Common myeloid progenitor, CD34-positive (primary cell): ENCODE results near the gene CIBAR2.

Source experiments
- CTCF ChIA-PET: fragments of 350-600 bp; sonication (Branson Sonifier 250); formaldehyde crosslinking; loops from one replicate; lab custom pipeline; 2021; ENCODE audit warnings: antibody characterized with exemption; lab: Charles Lee
- POLR2A ChIA-PET: fragments of 350-600 bp; sonication (Branson Sonifier 250); formaldehyde crosslinking; loops from one replicate; lab custom pipeline; 2021; ENCODE audit warnings: antibody characterized with exemption; lab: Charles Lee
- DNase-seq, 3 donors: peaks; one replicate each; pipeline versions ENCODE4 v3.0.0 to v3.0.0-alpha.2; 2013
- H3K27ac ChIP-seq, 2 experiments: 1 replicate in 1 of 2; 2 replicates in 1 of 2; pipeline ENCODE4 v1.7.0; 2013; ENCODE audit warnings: inconsistent platforms in 2 of 2, low read length in 2 of 2, mild to moderate bottlenecking in 2 of 2, low read depth in 1 of 2, moderate library complexity in 1 of 2; ENCODE audit not compliant: severe bottlenecking in 2 of 2, insufficient read depth in 1 of 2, poor library complexity in 1 of 2
- H3K27me3 ChIP-seq, 5 experiments: replicated peaks in 2 of 5; 1 replicate in 3 of 5; 2 replicates in 2 of 5; pipeline versions ENCODE4 v1.6.1 to v1.7.0; 2013; ENCODE audit warnings: low read length in 4 of 5, mild to moderate bottlenecking in 2 of 5, moderate library complexity in 2 of 5, inconsistent platforms in 1 of 5; ENCODE audit not compliant: insufficient read depth in 5 of 5, control insufficient read depth in 4 of 5
- H3K36me3 ChIP-seq, 4 experiments: 1 replicate in 2 of 4; 2 replicates in 2 of 4; pipeline versions ENCODE4 v1.6.1 to v1.7.0; 2013; ENCODE audit warnings: low read length in 3 of 4, control low read depth in 1 of 4, mild to moderate bottlenecking in 1 of 4; ENCODE audit not compliant: control insufficient read depth in 4 of 4, insufficient read depth in 4 of 4
- H3K4me1 ChIP-seq, 4 experiments: 1 replicate in 3 of 4; 2 replicates in 1 of 4; pipeline versions ENCODE4 v1.6.1 to v1.7.1; 2013; ENCODE audit warnings: low read length in 3 of 4, mild to moderate bottlenecking in 3 of 4, control low read depth in 1 of 4, inconsistent platforms in 1 of 4, moderate library complexity in 1 of 4; ENCODE audit not compliant: control insufficient read depth in 4 of 4, insufficient read depth in 4 of 4; ENCODE audit errors: control extremely low read depth in 1 of 4
- H3K4me3 ChIP-seq, 7 experiments: 1 replicate in 4 of 7; 2 replicates in 3 of 7; pipeline versions ENCODE4 v1.5.1 to v1.7.0; 2013; ENCODE audit warnings: mild to moderate bottlenecking in 7 of 7, low read length in 6 of 7, moderate library complexity in 6 of 7, inconsistent platforms in 2 of 7, low read depth in 2 of 7, control low read depth in 1 of 7; ENCODE audit not compliant: insufficient read depth in 4 of 7, control insufficient read depth in 1 of 7; ENCODE audit errors: extremely low read depth in 1 of 7
- H3K9me3 ChIP-seq, 5 experiments: 1 replicate in 4 of 5; 2 replicates in 1 of 5; pipeline versions ENCODE4 v1.6.1 to v1.7.1; 2013; ENCODE audit warnings: low read length in 4 of 5, mild to moderate bottlenecking in 2 of 5, inconsistent platforms in 1 of 5, low read depth in 1 of 5, moderate library complexity in 1 of 5; ENCODE audit not compliant: control insufficient read depth in 4 of 5, insufficient read depth in 2 of 5; ENCODE audit errors: control extremely low read depth in 1 of 5
- WGBS: methylation state at CpG from one replicate; pipeline ENCODE4 v1.1.5; 2013; ENCODE audit not compliant: insufficient coverage; 5-methylcytosine and 5-hydroxymethylcytosine counted together

Gene CIBAR2

GRCh38 chr16:85090181-85090580 lies 22.1 kb downstream of the CIBAR2 start:
- H3K27me3 ChIP-seq = no peaks in the 10 kb centered on the region
- no peaks in the 10 kb centered on the region for H3K9me3 ChIP-seq
- DNase-seq = no peak
- 94% methylated on average over 10 of the region's 13 CpGs for WGBS
- no peak overlapping the region for H3K4me3 ChIP-seq
- POLR2A ChIA-PET = no interaction called here
- no peaks in the 10 kb centered on the region for H3K36me3 ChIP-seq
- H3K4me1 ChIP-seq = peaks cover 0 to 30% (median 6%) of the 10 kb centered on the region in 4 experiments
- no peak overlapping the region for H3K27ac ChIP-seq
- CTCF ChIA-PET = interaction anchor here (0.9 to 2.3 kb wide), 6 partner anchors 10 to 119 kb away, joined by 3 to 7 read pairs (median 4); partner anchors contain the start of gene KIAA0513

GRCh38 chr16:85089525-85089924 lies 22.7 kb downstream of the CIBAR2 start:
- Histone ChIP-seq H3K36me3 (no peaks in the 10 kb centered on the region), H3K27ac (no peak overlapping the region), H3K27me3 (no peaks in the 10 kb centered on the region), H3K4me3 (no peak overlapping the region), H3K9me3 (no peaks in the 10 kb centered on the region), H3K4me1 (peaks cover 0 to 33% (median 9%) of the 10 kb centered on the region in 4 experiments)
- no peak for DNase-seq
- 97% methylated on average over 14 of the region's 16 CpGs for WGBS
- POLR2A ChIA-PET = no interaction called here
- CTCF ChIA-PET = interaction anchor here (0.9 to 1.2 kb wide), 2 partner anchors 9 to 63 kb away, joined by 3 to 5 read pairs; no protein-coding TSS in a partner anchor

- WGBS = 86% methylated on average over 26 of the region's 31 CpGs
- Histone ChIP-seq H3K36me3 (no peaks in the 10 kb centered on the region), H3K4me3 (no peak overlapping the region), H3K9me3 (no peaks in the 10 kb centered on the region), H3K4me1 (peaks cover 0 to 39% (median 12%) of the 10 kb centered on the region in 4 experiments), H3K27me3 (no peaks in the 10 kb centered on the region), H3K27ac (no peak overlapping the region)
- ChIA-PET POLR2A (no interaction called here), CTCF (interaction anchor here (1.2 kb wide), 1 partner anchor 63 kb away, joined by 3 read pairs; no protein-coding TSS in a partner anchor)
- DNase-seq = peak in 1 of 3 donors; percentile 48
Measured at GRCh38 chr16:85088570-85089199, 23.6 kb downstream of the CIBAR2 start.

- peaks cover 0 to 1% (median 0%) of the 10 kb centered on the region in 5 experiments for H3K27me3 ChIP-seq
- ChIA-PET CTCF (interaction anchor here (1.0 to 2.1 kb wide), 6 partner anchors 62 to 115 kb away, joined by 3 to 11 read pairs (median 5); no protein-coding TSS in a partner anchor), POLR2A (no interaction called here)
- no peak overlapping the region for H3K27ac ChIP-seq
- H3K9me3 ChIP-seq = no peaks in the 10 kb centered on the region
- peaks cover 0 to 45% (median 18%) of the 10 kb centered on the region in 4 experiments for H3K4me1 ChIP-seq
- H3K4me3 ChIP-seq = no peak overlapping the region
- WGBS = 96% methylated on average over 19 of the region's 21 CpGs
- H3K36me3 ChIP-seq = no peaks in the 10 kb centered on the region
- DNase-seq = no peak
Measured at GRCh38 chr16:85087899-85088569, 24.2 kb downstream of the CIBAR2 start.

- no peaks in the 10 kb centered on the region for H3K9me3 ChIP-seq
- H3K4me1 ChIP-seq = peaks cover 0 to 58% (median 28%) of the 10 kb centered on the region in 4 experiments
- peaks cover 0 to 8% (median 0%) of the 10 kb centered on the region in 5 experiments for H3K27me3 ChIP-seq
- 73% methylated on average over 30 of the region's 37 CpGs for WGBS
- no peaks in the 10 kb centered on the region for H3K36me3 ChIP-seq
- CTCF ChIA-PET = interaction anchor here (0.5 to 4.2 kb wide), 34 partner anchors 9 to 901 kb away, joined by 3 to 26 read pairs (median 5); partner anchors contain the start of genes CIBAR2 and KIAA0513
- POLR2A ChIA-PET = interaction anchor here (0.6 kb wide), 1 partner anchor 114 kb away, joined by 6 read pairs; no protein-coding TSS in a partner anchor
- DNase-seq = peak; percentile 67 to 87 (median 83)
- no peak overlapping the region for H3K27ac ChIP-seq
- no peak overlapping the region for H3K4me3 ChIP-seq
Measured at GRCh38 chr16:85086347-85087291, 25.7 kb downstream of the CIBAR2 start.

- Histone ChIP-seq H3K27me3 (peaks cover 0 to 8% (median 0%) of the 10 kb centered on the region in 5 experiments), H3K36me3 (no peaks in the 10 kb centered on the region), H3K4me3 (no peak overlapping the region), H3K27ac (no peak overlapping the region), H3K9me3 (no peaks in the 10 kb centered on the region), H3K4me1 (peaks cover 0 to 54% (median 27%) of the 10 kb centered on the region in 4 experiments)
- POLR2A ChIA-PET = no interaction called here
- CTCF ChIA-PET = interaction anchor here (0.8 to 4.2 kb wide), 12 partner anchors 11 to 113 kb away, joined by 3 to 26 read pairs (median 6); partner anchors contain the start of gene KIAA0513
- DNase-seq = no peak
- 96% methylated on average over 8 of the region's 17 CpGs for WGBS
Measured at GRCh38 chr16:85085721-85086120, 26.6 kb downstream of the CIBAR2 start.
